Fibroblast of skin of left biceps (primary cell): ENCODE results near the gene MZB1.
"Not testable (repeated sequence)": the region's sequence is repeated elsewhere in the genome, so short reads cannot be mapped to it uniquely, and the experiment has no call there.

ENCODE experiments used
- DNase-seq, 2 experiments: peaks; one replicate each; pipeline ENCODE4 v3.0.0-alpha.2; 2013; ENCODE audit warnings: low read depth in 2 of 2

The MZB1 gene

DNA sequence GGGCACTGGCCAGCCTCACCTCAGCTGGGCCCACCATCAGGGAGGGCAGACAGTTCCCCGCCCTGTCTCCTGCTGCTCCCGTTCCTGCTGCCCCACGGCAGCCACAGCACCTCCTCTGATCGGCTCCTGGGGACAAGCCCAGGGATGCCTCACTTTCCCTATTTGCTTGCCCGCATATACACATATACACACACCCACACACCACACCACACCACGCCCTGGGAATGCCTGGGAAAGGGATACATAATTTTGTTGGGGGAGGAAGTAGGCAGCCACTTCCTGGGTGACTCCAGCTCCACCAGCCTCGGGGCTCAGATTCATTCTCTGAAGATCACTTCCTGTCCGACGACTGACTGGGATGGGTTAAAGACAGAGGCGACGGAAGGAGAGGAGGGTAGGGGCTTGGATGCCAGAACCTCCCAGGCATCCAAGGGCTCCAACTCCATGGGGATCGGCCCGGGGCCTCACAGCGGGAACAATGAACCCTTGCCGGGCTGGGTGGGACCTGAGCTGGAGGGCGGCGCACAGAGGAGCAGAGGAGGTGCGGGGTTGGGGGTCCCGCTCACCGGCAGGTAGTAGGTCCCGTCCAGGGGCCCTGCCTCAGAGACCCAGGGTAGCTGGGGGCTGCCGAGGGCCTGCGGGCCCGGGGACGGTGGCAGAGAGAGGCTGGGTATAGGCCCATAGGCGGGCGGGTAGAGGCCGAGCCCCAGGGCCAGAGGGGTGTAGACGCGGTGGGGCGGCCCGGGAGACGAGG, 2.0 kb upstream of the MZB1 start:
- no peak for DNase-seq

DNA sequence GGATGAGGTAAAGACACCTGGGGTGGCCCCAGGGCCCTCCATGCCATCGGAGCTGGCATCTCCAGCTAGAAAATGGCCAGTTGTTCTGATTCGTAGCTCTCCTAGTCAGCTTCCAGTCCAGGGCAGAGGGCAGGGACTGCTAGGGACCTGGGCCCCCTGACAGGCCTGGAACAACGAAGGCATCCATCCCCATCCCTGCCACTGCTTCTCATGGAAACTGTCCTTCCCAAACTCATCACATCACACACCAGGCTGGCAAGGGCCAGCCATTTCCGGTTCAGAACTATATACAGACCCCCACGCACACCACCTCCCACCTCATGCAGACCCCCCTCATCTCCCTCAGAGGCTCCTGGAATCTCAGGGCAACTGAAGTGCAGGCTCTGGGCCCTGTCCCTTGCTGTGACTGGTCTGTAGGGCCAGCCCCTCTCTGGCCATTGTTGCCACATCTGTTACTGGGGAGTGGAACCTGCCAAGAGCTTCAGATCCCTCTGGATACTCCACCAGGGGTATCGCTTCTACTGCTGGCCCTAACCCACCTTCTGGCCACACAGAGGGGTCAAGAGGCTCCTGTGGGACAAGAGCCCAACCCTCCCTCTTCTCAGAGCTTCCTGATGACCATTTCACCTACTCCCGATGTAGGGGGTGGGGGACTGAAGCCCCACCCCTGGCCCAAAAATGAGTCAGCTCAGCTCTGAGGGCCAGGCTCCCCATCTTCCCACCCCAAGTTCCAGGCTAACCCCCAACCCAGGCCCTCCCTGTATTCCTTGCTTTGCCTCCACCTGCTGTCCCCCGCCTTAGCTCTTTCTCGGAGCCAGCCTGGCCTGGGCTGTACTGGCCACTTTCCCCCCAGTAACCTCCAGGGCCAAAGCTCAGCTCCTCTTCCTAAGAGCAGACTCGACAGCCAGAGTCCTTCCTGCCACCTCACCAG, 1.2 kb upstream of the MZB1 start:
- DNase-seq = no peak

DNA sequence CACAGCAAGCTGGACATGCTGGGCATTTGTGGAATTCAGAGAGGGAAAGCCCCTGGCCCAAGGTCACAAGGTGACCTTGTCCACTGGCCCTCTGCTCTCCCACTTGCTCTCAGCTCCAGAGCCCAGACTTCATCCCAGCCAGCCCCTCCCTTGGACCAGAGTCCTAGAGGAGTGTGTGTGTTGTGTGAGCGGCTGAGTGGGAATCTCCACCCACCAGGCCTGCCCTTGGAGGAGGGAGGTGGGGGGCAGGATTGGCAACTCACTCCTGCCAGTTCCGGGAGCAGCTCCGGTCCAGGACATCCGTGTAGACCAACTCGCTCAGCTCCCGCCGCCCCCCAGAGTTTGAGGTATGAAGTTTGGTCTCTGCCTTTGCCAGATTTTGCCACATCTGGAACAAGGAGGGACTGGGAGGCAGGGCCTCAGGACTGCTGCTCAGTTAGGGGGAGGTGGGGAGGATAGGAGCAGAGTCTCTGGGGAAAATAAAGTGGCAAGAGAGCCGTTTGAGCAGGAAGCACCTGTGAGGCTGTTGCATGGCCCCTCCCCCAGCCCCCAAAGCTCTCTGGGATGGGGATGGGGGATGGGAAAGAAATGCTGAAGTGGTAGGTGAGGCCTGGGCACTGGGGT, 1.4 kb downstream of the MZB1 start:
- no peak for DNase-seq

DNA sequence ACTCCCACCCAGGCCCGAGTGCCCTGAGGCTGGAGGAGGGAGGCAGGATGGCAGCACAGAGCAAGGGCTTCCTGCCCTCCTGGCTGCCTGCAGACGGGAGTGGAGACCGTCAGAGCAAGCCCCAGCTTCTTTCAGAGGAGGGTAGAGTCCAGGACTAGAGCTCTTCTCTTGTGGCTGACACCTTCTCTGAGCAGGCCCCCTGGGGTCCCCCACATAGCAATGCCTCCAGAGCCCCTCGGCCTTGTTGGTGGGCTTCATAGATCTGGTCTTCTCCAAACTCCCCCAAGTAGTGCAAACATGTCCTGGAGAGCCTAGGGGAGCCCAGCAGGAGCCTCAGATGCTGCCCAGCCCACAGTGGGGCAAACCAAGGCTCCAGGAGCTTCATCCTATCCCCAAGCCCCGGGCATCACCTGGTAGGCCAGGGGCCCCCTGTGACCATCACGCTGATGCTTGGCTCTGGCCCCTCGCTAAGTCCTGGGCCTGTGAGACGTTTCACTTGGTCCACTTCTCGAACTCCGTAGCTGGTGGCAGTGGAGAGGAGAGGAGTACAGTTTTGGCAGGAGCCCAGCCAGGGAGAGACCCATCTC, 2.0 kb downstream of the MZB1 start:
- no peak for DNase-seq

DNA sequence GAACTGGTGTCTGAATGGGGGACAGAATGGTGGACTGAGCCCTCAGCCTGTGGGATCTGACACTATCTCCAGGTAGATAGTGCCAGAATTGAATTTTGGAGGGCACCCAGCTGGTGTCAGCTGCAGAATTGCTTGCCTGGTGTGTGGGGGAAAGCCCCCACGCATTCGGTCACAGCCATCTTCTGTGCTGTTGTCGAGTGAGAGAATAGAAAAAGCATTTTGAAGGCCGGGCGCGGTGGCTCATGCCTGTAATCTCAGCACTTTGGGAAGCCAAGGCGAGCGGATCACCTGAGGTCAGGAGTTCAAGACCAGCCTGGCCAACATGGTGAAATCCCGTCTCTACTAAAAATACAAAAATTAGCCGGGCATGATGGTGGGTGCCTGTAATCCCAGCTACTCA, 2.8 kb downstream of the MZB1 start:
- not testable (repeated sequence) for DNase-seq

DNA sequence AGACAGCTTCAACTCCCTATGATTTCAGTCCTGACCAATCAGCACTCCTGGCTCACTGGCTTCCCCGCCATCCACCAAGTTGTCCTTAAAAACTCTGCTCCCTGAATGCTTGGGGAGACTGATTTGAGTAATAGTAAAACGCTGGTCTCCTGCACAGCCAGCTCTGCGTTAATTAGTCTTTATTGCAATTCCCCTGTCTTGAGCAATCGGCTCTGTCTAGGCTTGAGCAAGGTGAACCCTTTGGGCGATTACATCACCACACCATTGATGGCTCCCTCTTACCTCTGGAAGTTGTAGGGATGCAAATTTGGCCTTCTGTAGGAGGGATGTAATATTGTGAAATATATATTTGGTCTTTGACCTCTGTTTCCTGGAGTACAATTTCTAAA, 3.7 kb downstream of the MZB1 start:
- no peak for DNase-seq

DNA sequence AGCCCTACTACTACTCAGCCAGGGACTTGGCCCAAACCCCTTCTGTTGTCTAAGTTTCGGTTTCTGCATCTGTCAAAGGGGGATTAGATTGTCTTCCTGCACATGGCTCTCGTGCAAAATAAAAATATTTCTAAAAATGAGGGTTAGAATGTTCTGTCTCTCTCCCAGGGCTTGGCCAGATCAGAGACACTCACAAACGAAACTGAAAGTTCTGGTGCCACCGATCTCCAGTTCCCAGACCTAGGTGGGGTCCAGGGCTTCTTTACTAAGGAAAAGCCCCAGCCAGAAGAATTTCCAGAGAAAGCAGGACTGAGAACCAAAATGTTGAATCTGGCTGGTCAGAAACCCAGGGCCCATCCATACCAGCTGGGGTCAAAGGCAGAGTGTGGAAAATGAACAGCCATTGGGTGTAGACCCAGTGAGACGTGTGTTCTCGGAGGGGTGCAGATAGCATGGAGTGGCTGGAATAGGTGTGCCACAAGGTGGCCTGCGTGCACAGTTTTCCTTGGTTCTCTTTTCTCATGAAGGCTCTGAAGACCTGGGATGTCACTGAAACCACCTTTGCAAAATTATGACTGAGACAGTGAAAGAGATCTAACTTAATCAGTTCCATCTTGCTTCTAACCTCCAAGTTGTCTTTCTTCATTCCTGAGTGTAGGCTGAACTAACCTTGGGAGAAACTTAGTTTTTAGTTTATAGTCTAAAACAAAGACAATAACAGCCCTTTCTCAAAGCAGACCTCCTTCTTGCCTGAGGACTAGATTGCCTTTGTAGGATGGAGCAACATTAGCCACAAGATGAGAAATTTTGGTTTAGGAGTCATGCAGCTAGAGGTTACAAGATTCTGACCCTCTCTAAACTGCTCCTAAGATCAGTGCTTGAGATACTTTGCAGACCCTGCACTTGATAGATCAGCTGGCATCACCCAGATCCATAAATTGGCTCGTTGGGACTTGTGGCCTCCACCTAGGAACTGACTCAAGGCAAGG, 4.4 kb downstream of the MZB1 start:
- DNase-seq = no peak

DNA sequence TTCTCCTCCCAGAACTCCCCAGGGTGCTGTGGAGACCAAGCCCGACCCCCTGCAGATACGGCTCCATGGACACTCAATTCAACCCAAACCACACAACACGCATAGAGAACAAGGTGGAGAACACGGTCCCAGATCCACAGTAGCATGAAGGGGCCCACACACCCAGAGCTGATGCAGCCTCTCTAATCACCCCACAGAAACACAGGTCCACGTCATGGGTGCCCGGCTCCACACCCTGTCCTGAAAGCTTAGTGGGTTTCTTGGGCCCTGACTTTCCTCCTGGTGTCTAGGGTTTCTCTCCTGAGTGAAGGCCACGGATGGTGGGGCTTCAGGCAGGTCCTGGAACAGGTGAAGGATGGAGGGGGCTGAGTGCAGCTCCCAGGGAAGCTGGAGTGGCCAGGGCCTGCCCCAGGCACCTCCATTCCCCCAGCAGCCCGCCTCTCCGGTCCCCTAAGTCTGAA, 5.1 kb downstream of the MZB1 start:
- DNase-seq = no peak

DNA sequence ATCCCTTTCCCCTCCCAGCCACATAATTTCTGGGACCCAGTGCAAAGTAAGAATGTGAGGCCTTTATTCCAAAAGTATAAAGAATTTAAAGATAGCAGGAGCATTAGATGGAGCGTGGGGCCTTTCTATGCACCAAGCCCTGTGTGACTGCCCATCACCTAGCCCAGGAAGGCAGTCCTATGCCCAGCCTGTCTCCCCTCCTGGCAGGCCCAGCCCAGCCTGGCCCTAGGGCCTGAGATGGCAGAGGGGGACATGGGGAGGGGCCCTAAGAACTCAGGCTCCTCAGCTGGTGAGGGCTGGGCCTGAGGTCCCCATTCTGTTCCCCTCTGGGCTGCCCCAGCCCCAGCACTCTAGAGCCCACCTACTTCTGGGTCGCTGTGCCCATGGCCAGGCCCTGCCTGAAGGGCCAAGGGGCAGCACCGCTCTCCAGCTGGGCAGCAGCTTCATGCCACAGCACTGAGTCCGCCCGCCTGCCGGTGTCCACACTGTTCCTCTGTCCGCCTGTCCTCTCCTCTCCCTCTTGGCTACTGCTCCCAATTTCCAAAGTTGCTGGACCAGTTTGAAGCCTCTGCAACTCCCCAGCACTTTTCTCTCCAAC, 5.6 kb downstream of the MZB1 start:
- no peak for DNase-seq

DNA sequence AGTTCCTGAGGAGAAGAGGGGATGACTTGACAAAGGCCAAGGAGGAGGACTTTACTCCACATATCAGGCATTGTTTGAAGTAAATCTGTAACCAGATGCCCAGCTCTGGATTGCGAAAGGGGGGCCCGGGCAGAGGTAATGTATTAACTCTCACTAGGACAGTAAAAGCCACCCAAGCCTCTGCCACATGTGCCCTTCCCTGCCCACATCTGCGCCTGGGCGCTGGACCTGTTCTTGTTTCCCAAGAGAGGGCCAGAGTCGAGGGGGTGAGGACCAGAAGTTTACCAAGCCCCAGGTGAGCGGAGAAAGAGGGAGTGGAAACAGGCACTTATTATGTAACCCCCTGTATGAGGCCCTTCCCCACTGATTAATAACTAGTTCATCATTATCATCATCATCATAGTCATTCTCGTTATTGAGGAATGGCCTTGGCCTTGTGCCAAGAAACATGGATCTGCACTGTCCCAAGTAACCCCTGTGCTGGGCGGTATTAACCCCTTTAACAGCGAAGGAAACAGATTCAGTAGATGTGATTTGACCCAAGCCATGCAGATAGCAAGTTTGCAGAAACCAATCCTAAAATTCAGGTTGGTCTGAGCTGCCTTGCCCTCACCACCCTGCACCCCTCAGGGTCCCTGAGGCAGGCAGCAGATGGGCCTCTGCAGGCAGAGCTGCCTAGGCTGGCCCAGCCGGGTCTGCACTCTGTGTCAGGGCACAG, 6.3 kb downstream of the MZB1 start, which contains the start of gene SLC23A1:
Gene SLC23A1 (minus strand): TSS at position 23 of the 718 bp plus-strand sequence. CDS start 44 bp downstream, outside the sequence.
- no peak for DNase-seq

DNA sequence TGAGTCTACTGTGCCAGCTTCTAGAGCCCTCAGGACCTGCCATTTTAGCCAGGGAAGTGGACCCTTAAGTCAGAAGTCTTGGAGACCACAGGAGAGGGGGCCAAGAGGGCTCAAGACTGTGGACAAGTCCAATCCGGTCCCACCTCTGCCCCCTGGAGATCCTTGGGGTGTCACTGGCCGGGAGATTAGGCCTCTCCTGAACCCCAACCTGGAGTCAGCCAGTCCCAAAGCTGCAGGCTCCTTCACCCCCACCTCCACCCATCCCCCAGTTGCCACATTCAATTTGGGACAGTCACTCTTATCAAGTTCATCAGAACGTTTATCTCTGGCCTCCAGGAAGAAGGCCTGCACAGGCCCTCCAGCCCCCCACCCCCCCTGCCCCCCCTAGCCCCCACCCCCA, 6.9 kb downstream of the MZB1 start:
- DNase-seq = no peak

DNA sequence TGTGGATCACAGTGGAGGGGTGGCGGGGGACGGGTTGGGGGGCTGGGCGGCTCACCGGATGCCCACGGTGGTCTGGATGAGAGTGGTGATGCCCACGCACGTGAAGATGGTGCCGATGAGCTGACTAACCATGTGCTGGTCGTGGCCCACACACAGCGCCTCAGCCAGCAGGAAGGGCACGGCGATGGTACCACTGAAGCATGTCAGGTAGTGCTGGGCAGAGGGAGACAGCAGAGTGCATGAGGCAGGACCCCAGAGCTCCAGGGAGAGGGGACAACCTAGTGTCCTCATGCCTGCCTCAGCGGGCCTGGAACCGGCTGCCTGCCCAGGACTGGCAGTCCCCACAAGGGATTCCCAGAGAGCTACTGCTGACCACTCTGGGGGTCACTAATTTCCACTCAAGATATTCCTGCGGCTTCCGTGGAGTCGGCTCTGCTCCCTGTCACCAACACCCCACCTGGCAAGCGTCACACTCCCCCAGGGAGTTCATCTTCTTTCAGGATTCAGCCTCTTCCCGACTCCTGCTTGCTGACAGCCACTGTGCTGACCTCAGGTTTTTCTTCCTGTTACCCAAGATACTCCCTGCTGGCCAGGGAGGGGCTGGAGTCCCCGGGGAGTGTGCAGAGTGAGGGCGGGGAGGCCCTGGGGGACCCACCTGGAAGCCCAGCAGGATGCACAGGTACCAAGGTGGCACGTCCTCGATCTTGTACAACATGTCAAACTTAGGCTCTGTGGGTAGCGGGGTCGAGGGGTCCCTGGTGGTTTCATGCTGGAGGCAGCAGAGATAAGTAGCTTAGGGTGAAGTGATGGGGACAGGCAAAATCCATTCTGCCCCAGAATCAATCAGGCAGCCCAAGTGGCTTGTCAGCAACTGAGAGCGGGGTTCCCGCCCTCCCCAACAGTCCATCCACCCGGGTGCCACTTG, 7.6 kb downstream of the MZB1 start:
- DNase-seq = no peak

DNA sequence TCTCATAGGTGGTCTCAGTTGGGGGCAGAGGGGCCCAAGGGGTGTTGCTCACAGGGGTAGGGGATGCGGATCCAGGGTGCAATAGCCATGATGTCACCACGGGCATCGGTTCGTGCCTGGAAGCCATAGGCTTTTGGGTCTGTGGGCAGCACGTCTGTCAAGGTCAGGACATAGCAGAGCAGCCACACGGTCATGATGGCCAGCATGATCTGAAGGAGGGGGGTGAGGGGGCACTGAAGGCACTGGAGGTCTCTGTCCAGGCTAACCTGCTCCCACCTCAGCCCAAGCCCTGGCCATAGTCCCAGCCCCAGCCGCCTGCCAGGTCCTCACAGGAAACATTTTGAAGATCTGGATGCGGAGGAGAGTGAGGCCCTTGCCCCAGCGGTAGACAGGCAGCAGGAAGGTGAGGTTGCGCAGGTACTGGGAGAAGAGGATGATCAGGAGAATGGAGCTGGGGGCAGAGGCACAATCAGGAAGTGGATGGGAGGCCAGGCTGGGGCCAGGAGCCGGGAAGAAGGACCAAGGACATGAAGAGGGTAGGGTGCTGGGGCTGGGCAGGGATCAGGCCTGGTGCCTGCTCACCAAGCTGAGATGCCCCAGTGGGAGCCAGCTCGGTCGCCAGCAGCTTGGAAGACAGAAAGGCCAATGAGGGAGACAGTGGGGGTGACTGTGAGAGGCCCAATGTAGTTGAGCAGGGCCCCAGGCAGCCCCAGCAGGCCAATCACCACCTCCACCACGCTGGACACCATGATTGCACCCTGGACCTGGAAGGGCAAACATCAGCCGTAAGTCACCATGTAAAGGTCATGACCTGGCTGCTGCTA, 9.9 kb downstream of the MZB1 start:
- no peak for DNase-seq

DNA sequence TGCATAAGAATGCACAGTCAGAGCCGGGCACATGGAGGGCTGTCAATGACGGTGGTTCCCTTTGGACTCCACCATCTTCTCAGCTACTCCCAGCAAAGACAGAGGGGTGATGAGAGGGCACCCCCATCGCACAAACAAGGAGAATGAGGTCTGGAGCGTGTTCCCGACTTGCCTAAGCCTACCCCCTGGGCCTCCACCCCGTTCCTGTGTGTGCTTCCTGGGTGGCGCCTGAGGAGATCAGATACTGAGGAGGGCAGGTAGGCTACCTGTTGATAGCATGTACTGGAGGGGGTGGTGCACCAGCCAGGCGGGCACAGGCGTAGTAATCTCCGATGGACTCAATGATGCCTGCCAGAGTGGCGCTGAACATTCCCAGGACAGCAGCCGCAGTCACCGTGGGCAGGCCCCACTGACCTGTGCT, 10.8 kb downstream of the MZB1 start:
- no peak for DNase-seq

DNA sequence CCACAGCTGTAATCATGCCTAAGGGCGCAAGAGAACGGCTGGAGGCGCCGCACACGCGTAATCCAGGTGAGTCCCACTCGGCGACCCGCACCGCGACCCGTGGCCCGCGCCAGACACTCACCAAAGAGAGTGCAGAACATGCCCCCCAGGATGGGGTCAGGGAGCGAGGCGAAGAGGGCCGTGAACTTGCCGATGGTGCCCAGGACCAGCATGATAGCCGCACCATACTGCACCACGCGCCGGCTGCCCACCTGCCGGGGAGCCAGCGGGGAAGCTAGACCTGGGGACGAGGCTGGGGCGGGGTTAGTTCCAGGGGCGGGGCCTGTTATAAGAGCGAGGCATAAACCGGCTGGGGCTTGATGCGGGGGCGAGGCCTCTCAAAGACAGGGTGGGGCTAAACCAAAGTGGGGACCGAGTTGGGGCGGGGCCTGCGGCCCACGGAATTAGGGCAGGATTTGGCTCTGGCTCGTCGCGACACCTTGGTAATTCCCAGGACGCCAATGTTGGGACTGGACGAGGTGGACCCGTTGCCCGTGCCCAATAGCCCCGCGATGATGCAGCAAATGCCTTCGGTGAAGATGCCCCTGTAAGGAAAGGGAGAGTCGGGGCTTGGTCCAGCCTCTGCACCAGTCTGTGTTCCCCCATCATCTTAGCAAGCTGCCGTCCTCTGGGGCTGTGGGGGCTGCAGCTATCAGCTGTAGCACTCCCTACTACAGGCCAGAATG, 11.4 kb downstream of the MZB1 start:
- DNase-seq = no peak

DNA sequence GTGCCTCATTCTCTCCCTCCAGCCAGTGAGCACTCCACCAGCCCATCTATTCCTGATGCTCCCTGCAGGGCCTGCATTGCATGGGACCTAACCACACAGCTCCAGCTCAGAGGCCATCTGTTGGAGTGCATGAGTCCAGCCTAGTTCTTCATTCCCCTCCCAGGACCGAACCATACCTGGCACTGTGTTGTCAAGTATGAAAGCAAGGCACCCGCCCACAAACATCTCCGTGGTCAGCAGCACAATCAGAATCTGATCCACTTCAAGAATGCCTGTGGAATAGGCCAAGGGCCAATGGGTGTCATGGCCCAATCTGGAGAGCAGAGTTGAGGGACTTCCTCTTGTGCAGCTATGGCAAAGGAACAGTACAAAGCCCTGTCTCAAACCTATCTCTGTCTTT, 12.5 kb downstream of the MZB1 start:
- no peak for DNase-seq

DNA sequence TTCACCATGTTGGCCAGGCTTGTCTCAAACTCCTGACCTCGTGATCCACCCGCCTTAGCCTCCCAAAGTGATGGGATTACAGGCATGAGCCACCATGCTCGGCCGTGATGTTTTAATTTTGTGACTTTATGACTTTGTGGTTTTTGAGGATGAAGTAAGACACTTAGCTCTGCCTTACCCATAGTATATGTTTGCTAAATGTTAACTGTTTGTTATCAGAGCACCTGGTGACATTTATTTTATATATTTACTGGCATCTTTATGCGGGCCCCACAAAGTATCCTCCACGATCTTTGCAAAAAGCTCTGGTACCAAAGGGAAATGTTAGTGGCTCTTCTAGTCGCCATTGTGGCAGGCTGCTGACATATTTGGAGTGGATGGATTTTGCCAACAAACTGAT, 13.3 kb downstream of the MZB1 start:
- no peak for DNase-seq
